Cardiac muscle cell (in vitro differentiated cells and primary cell): ENCODE measurements around the gene TMEM35B. TPM values are rescaled to one million over a fixed set of nuclear protein-coding genes. Genes with fewer than 3 reads are reported as not detected.

Source experiments
- DNase-seq, 2 donors: peaks; one replicate each; pipeline versions ENCODE4 v3.0.0 to v3.0.0-alpha.2; 2010 to 2017; ENCODE audit warnings: low read depth in 1 of 2, low spot score in 1 of 2
- H3K27ac ChIP-seq: fragments of 200-600 bp; sonication (generic); 2 replicates; pipeline ENCODE4 v1.5.1; 2016
- H3K27me3 ChIP-seq: fragments of 200-600 bp; sonication (generic); 2 replicates; pipeline ENCODE4 v1.6.0; 2016; ENCODE audit warnings: control low read depth
- H3K36me3 ChIP-seq: fragments of 200-600 bp; sonication (generic); 2 replicates; pipeline ENCODE4 v1.5.1; 2016; ENCODE audit warnings: control low read depth
- H3K4me1 ChIP-seq: fragments of 200-600 bp; sonication (generic); 2 replicates; pipeline ENCODE4 v1.8.1; 2017; ENCODE audit warnings: low read depth, mild to moderate bottlenecking, mixed run types
- H3K4me3 ChIP-seq: fragments of 200-600 bp; sonication (generic); 2 replicates; pipeline ENCODE4 v1.5.1; 2016; ENCODE audit warnings: mild to moderate bottlenecking
- H3K9me3 ChIP-seq: fragments of 200-600 bp; sonication (generic); 2 replicates; pipeline ENCODE4 v1.5.1; 2017; ENCODE audit warnings: low read depth, mild to moderate bottlenecking, control low read depth
- polyA plus RNA-seq: library from polyadenylated mRNA; unstranded; fragments of >200 nt; fragmentation: Nextera tagmentation; extraction: Ambion mirVana; gene quantifications from 2 replicates; pipeline ENCODE4 v1.2.1, GENCODE V29; 2016
- total RNA-seq: library from RNA; depleted of rRNA; stranded (reverse); fragments of >200 nt; gene quantifications from 2 replicates; pipeline ENCODE4 v1.2.3, GENCODE V29; 2016
- TF ChIP-seq, protein P1 (sequence below): IDR thresholded peaks from 2 replicates; pipeline ENCODE4 v1.5.1; 2012; ENCODE audit warnings: low read depth, mild to moderate bottlenecking, low read length

The TMEM35B gene
- total and polyA plus RNA-seq, 2 experiments from 2014 or later, result 14.5 to 24.3 TPM

GRCh38 chr1:34982820-34983376 is 2.2 kb downstream of the TMEM35B start:
- Histone ChIP-seq H3K4me3 (no peak overlapping the region), H3K9me3 (no peaks in the 10 kb centered on the region), H3K27ac (no peak overlapping the region), H3K4me1 (peaks cover 9% of the 10 kb centered on the region), H3K36me3 (no peaks in the 10 kb centered on the region), H3K27me3 (no peaks in the 10 kb centered on the region)
- TF ChIP-seq, protein P1, sequence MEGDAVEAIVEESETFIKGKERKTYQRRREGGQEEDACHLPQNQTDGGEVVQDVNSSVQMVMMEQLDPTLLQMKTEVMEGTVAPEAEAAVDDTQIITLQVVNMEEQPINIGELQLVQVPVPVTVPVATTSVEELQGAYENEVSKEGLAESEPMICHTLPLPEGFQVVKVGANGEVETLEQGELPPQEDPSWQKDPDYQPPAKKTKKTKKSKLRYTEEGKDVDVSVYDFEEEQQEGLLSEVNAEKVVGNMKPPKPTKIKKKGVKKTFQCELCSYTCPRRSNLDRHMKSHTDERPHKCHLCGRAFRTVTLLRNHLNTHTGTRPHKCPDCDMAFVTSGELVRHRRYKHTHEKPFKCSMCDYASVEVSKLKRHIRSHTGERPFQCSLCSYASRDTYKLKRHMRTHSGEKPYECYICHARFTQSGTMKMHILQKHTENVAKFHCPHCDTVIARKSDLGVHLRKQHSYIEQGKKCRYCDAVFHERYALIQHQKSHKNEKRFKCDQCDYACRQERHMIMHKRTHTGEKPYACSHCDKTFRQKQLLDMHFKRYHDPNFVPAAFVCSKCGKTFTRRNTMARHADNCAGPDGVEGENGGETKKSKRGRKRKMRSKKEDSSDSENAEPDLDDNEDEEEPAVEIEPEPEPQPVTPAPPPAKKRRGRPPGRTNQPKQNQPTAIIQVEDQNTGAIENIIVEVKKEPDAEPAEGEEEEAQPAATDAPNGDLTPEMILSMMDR, result no peak
- DNase-seq, result peak in 1 of 2 donors; percentile 20

DNA sequence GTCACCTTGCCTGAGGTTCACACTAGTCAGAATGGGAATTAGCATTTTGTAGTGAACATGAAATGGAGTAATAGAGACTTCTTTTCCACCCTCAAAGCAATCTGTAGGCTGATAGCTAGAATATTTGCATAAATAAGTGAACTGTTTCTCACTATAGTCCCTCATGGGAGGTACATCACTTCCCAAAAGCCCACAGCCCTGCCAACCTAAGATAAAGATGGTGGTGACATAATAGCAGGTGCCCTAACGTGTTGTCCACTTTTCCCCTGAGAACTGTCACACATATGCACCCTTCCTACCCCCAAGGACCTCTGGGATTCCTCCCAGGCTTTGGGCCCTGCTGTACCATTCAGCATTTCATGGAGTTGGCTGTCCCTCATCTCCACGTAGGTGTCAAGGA is 4.4 kb downstream of the TMEM35B start:
- no peaks in the 10 kb centered on the region for H3K36me3 ChIP-seq
- H3K27ac ChIP-seq, result no peak overlapping the region
- TF ChIP-seq, protein P1, result no peak
- no peak for DNase-seq
- peaks cover 9% of the 10 kb centered on the region for H3K4me1 ChIP-seq
- H3K4me3 ChIP-seq, result no peak overlapping the region
- no peaks in the 10 kb centered on the region for H3K9me3 ChIP-seq
- H3K27me3 ChIP-seq, result no peaks in the 10 kb centered on the region

- TF ChIP-seq, protein P1, result no peak
- no peak for DNase-seq
- Histone ChIP-seq H3K27me3 (no peaks in the 10 kb centered on the region), H3K9me3 (no peaks in the 10 kb centered on the region), H3K4me3 (no peak overlapping the region), H3K36me3 (no peaks in the 10 kb centered on the region), H3K27ac (no peak overlapping the region), H3K4me1 (peaks cover 1% of the 10 kb centered on the region)
Measured at GRCh38 chr1:34978921-34979320, 6.2 kb downstream of the TMEM35B start.

DNA sequence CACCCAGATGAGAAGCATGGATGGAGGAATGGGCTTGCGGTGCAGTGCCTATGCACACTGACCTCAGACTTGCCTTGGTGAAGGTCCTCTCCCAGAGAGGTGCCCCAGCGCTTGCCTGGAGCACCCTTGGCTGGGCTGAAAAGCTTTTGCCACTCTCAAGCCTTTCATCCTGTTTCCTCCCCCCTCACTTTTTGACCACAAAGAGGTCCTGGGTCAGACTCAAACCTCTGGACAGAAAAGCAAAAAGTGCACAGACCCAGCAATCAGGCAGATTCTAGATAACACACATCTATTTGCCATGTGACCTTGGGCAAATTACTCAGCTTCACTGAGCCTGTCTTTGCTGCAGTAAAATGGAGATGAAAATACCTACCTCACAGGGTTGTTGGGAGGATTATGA is 7.3 kb downstream of the TMEM35B start:
- Histone ChIP-seq H3K9me3 (no peaks in the 10 kb centered on the region), H3K4me1 (no peaks in the 10 kb centered on the region), H3K27ac (no peak overlapping the region), H3K36me3 (no peaks in the 10 kb centered on the region), H3K4me3 (no peak overlapping the region), H3K27me3 (no peaks in the 10 kb centered on the region)
- DNase-seq, result peak in 1 of 2 donors; percentile 12
- TF ChIP-seq, protein P1, result no peak

GRCh38 chr1:34977210-34977471 is 8.0 kb downstream of the TMEM35B start:
- TF ChIP-seq, protein P1, result no peak
- Histone ChIP-seq H3K9me3 (no peaks in the 10 kb centered on the region), H3K4me1 (no peaks in the 10 kb centered on the region), H3K27me3 (no peaks in the 10 kb centered on the region), H3K27ac (no peak overlapping the region), H3K36me3 (no peaks in the 10 kb centered on the region), H3K4me3 (no peak overlapping the region)
- DNase-seq, result no peak
